Stimulated activated CD4-positive, alpha-beta T cell treated with anti-CD3 and anti-CD28 coated beads, TNF-alpha, amount 100 ng/mL, for 24 hours (primary cell): ENCODE data around the gene ZBTB42.

ENCODE experiments used
- DNase-seq, 3 experiments: peaks; one replicate each; pipeline ENCODE4 v3.0.0-alpha.2; 2020; ENCODE audit warnings: low read depth in 3 of 3

ZBTB42 gene

GRCh38 chr14:104769324-104770071 is 31.4 kb upstream of the ZBTB42 start:
- DNase-seq = no peak

- no peak for DNase-seq
Observed at GRCh38 chr14:104770072-104770579, 30.8 kb upstream of the ZBTB42 start.

DNA sequence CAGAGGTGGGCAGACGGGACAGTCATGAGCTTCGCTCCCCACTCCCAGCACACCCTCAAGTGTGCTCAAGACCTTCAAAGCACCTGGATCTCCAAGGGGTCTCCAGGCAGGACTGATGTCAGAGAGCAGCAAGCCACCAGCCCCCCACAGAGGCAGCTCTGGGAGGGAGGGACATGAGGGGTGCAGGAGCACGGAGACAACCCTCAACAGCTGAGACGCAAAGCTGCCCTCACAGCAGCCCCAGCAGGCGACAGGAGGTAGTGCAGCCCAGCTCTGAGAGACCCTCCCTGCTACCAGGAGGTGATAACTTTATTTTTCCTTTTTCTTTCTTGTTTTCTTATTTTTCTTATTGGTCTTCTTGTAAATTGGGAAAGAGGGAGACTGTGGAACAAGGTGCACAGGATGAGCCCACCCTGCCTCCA is 30.0 kb upstream of the ZBTB42 start:
- DNase-seq = no peak

DNA sequence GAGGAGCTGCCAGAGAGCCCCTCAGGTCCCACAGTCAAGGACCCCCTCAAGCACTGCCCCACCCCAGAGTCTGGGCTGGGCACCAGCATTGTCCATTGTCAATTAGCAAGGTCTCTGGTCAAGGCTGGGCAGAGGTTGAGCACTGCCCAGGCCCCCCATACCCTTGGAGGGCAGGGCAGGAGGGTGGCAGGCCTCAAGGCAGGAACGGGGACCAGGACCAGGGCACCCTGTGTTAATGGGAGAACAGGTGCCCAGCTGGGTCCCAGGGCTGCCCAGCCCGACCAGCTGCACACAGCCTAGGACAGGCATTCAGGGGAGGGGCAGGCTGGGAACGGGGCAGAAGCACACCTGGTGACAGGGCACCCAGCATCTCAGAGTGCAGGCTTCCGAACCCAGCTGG is 29.5 kb upstream of the ZBTB42 start:
- DNase-seq = no peak

GRCh38 chr14:104771918-104772706 is 28.8 kb upstream of the ZBTB42 start:
- DNase-seq = no peak

- DNase-seq = no peak
Observed at GRCh38 chr14:104772707-104773504, 28.0 kb upstream of the ZBTB42 start.

DNA sequence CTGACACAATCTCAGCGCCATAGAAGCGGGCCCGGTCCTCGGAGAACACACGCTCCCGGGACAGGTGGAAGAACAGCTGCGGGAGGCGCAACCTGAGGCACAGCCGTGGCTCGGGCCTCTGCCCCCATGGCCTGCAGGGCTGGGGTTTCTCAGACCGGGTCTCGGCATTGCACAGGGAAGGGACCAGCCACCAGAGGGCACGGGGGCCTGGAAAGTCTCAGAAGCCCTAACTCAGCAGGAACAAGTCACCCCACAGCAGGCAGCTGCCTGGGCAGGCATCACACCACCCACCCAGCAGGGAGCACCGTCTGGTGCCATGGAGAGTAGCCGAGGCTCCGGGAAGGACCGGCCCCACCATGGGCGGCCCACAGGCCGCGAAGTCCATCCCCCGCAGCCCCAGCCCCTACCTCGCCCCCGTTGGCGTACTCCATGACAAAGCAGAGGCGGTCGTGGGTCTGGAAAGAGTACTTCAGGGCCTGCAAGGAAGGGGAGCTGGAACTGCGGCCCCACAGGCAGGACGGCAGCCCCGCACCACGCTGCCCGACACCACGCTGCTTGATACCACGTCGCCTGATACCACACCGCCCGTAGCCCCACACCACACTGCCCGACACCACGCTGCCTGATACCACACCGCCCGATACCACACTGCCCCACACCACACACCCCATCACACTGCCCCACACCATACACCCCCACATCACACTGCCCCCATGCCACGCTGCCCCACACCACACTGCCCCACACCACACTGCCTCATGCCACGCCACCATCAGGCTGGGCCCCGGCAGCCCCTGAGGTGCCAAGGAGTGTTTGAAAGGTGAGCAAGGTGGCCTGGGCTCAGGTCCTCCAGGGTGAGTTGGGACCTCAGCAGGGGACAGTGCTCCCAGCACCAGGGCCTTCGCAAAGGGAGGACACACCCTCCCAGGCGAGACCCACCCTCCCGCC is 27.1 kb upstream of the ZBTB42 start:
- no peak for DNase-seq

DNA sequence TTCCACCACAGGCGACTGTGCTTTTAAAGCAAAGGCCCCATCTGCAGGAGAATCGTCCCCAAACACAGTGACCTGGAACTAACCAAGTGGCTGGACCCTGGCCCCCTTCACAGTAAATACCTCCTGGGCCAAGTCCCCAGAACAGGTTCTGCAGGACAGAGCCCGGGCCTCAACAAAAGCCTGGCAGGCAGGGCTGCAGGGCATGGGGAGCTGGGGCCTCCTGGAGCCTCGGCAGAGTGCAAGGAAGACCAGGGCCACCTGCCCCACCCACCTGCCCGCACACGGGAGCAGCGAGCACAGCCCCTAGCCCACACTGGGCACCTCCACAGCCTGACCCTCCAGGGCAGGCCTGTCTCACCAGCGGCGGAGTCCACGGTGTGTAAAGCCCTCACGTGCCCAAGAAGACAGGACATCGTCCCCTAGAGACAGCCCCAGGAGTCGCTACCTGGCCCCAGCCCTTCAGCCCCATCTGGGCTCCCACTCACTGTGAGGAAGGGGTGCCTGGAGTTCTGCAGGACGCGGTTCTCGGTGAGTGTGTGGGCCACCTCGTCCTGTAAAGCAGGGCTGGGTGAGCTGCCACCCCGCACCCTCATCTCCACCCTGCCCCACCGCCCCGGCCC is 26.3 kb upstream of the ZBTB42 start:
- no peak for DNase-seq

DNA sequence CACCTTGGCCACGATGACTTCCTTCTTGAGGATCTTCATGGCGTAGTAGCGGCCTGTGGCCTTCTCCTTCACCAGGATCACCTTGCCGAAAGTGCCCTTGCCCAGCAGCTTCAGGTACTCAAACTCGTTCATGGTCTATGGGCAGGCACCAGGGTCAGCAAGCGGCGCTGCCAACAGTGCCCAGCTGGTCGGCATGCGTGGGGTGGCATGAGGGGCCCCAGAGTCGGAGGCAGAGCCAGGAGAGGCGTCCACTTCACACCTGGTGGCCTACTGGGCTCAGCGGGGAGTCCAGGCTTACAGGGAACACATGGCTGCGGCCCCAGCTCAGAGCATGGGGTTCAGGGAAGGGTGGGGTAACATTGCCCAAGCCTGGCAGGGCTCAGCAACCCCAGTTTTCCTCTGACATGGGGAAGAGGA is 25.8 kb upstream of the ZBTB42 start:
- DNase-seq = no peak

DNA sequence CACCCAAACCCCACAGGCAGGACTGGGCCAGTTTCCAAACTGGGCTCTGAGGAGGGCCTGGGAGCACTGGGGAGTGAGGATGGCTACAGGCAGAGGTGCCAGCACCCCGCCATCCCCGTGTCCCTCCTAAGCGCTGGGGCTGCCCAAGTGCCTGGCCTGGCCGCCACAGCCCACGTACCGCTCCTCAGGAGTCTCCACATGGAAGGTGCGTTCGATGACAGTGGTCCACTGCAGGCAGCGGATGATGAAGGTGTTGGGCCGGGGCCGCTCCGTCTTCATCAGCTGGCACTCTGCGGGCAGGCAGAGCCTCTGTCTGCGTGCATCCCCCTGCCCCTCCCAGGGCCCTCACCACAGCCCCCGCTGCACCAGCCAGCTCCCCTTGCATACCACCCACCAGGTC is 24.4 kb upstream of the ZBTB42 start:
- no peak for DNase-seq

GRCh38 chr14:104776961-104777807 is 23.7 kb upstream of the ZBTB42 start:
- DNase-seq = no peak

GRCh38 chr14:104777808-104778249 is 23.1 kb upstream of the ZBTB42 start:
- no peak for DNase-seq

- no peak for DNase-seq
Observed at GRCh38 chr14:104778694-104779331, 22.1 kb upstream of the ZBTB42 start.

DNA sequence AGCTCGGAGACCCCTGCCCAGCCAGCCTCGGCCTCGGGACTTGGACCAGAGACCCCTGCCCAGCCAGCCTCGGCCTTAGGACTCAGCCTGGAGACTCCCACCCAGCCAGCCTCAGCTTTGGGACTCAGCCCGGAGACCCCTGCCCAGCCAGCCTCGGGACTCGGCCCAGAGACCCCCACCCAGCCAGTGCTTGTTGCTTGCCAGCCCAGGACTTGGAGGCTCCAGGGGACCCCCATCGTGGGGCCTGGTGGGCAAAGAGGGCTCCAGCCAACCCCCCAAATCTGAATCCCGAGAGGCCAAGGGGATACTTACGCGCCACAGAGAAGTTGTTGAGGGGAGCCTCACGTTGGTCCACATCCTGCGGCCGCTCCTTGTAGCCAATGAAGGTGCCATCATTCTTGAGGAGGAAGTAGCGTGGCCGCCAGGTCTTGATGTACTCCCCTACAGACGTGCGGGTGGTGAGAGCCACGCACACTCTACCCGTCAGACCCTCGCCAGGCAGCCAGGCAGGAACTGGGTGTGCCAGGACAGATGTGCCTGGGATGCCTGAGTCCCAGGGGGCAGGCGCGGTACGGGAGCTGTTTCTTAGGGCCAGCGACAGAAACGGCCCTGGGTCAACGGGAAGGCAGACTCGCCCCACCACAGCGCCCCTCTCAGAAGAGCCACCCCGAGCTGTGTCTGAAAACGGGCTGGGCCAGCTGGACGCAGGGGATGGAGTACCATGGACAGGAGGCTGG is 21.0 kb upstream of the ZBTB42 start:
- no peak for DNase-seq

GRCh38 chr14:104780513-104781030 is 20.3 kb upstream of the ZBTB42 start:
- no peak for DNase-seq

GRCh38 chr14:104781271-104782077 is 19.4 kb upstream of the ZBTB42 start:
- no peak for DNase-seq
